ENCODE results near the gene ZFYVE26.
A peak's percentile ranks its signal among the peaks of the same experiment; 100 is the strongest.

The ZFYVE26 gene

DNA sequence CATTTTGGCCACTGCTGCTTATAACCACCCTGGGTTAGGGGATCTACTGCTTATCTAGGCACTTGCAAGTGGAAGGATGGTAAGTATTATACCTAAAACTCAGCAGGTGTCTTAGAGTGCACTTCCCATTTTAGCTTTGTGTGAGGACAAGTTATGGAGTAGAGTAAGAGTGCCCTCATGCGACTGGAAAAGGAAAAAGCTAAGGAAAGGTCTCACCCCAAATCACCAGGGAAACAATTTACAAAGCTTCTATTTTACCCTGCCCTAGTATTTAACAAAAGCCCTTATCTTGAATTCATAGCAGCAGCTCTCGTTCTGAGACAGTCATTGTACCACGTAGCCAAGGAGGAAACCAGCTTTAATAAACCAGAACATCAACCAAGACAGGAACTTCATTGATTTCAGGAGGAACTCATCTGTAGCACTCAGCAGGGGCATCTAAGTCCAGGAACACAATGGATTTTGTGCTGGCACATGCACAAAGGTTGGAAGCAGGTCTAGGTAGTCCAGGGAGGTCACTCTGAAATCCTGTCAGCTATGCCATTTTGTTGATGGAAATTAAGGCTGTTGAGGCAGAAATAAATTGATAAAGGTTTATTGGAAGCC is 111.8 kb downstream of the ZFYVE26 start:
- DNase-seq, result peak; percentile 46

- DNase-seq, result no peak
These were observed 112.4 kb downstream of the ZFYVE26 start for GRCh38 chr14:67703997-67704396.

GRCh38 chr14:67701492-67701891 is 114.9 kb downstream of the ZFYVE26 start, which contains the start of gene RDH12:
RDH12 (plus strand) TSS chr14:67701886; CDS start chr14:67722643, 20,757 bp downstream.
- peak; percentile 9 for DNase-seq

- no peak for DNase-seq
These were observed 118.2 kb downstream of the ZFYVE26 start for GRCh38 chr14:67698179-67698578.

GRCh38 chr14:67697006-67697405 is 119.4 kb downstream of the ZFYVE26 start:
- DNase-seq, result no peak

All from MV-4-11 (cell line).